Neural cell (in vitro differentiated cells): ENCODE data around the gene MORN4.

ENCODE experiments used
- EZH2 ChIP-seq: fragments of 200-600, 300-800 bp; shearing (Covaris generic), sonication (generic); IDR thresholded peaks from 2 replicates; pipeline ENCODE4 v1.6.1; 2014; ENCODE audit warnings: antibody characterized with exemption, low read length, borderline replicate concordance, mild to moderate bottlenecking; ENCODE audit not compliant: insufficient read depth, poor library complexity, severe bottlenecking
- MXI1 ChIP-seq: fragments of 450-650 bp; conservative IDR thresholded peaks from 2 replicates; pipeline ENCODE4 v1.6.1; 2014; ENCODE audit warnings: antibody characterized with exemption, mild to moderate bottlenecking; ENCODE audit not compliant: poor library complexity, severe bottlenecking
- POLR2AphosphoS5 ChIP-seq: IDR thresholded peaks from 2 replicates; pipeline ENCODE4 v1.6.1; 2012
- RAD21 ChIP-seq: fragments of 450-650 bp; conservative IDR thresholded peaks from 2 replicates; pipeline ENCODE4 v1.6.1; 2014; ENCODE audit warnings: antibody characterized with exemption, mild to moderate bottlenecking, moderate library complexity
- REST ChIP-seq: IDR thresholded peaks from 2 replicates; pipeline ENCODE4 v1.6.1; 2012; ENCODE audit warnings: borderline replicate concordance
- TAF1 ChIP-seq: IDR thresholded peaks from 2 replicates; pipeline ENCODE4 v1.6.1; 2012; ENCODE audit warnings: low read depth
- TF ChIP-seq, protein P1 (sequence below): fragments of 450-650 bp; IDR thresholded peaks from 2 replicates; pipeline ENCODE4 v1.5.1; 2014; ENCODE audit warnings: antibody characterized with exemption, mild to moderate bottlenecking, moderate library complexity; ENCODE audit not compliant: poor library complexity, severe bottlenecking

- TF ChIP-seq REST (no peak), MXI1 (no peak), POLR2AphosphoS5 (no peak), RAD21 (no peak), TAF1 (no peak), EZH2 (no peak)
- TF ChIP-seq, protein P1, sequence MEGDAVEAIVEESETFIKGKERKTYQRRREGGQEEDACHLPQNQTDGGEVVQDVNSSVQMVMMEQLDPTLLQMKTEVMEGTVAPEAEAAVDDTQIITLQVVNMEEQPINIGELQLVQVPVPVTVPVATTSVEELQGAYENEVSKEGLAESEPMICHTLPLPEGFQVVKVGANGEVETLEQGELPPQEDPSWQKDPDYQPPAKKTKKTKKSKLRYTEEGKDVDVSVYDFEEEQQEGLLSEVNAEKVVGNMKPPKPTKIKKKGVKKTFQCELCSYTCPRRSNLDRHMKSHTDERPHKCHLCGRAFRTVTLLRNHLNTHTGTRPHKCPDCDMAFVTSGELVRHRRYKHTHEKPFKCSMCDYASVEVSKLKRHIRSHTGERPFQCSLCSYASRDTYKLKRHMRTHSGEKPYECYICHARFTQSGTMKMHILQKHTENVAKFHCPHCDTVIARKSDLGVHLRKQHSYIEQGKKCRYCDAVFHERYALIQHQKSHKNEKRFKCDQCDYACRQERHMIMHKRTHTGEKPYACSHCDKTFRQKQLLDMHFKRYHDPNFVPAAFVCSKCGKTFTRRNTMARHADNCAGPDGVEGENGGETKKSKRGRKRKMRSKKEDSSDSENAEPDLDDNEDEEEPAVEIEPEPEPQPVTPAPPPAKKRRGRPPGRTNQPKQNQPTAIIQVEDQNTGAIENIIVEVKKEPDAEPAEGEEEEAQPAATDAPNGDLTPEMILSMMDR = no peak
Measured at GRCh38 chr10:97589479-97589878, 43.8 kb downstream of the MORN4 start, which contains the start of gene C10orf62.
